Lung (tissue), 12 donors: ENCODE data around the gene MT1G. TPM values are rescaled to one million over a fixed set of nuclear protein-coding genes. Genes with fewer than 3 reads are reported as not detected.

Source experiments
- ATAC-seq: fragments of 200-7000 bp; cut with Tn5 transposase; one replicate; pipeline ENCODE4 v1.9.1; 2020; ENCODE audit warnings: moderate number of reproducible peaks; ENCODE audit not compliant: insufficient read depth, low FRiP score
- DNase-seq, 3 donors: peaks; one replicate each; pipeline ENCODE4 v3.0.0-alpha.2; 2013 to 2017
- H3K27ac ChIP-seq, 2 donors: one replicate each; pipeline ENCODE4 v1.5.1; 2013; ENCODE audit warnings: mild to moderate bottlenecking in 2 of 2, moderate library complexity in 2 of 2, control low read depth in 1 of 2, inconsistent platforms in 1 of 2, low read depth in 1 of 2, low read length in 1 of 2
- H3K27me3 ChIP-seq, 3 donors: one replicate each; pipeline ENCODE4 v1.5.1; 2013; ENCODE audit warnings: low read length in 2 of 3; ENCODE audit not compliant: control insufficient read depth in 3 of 3, insufficient read depth in 3 of 3
- H3K36me3 ChIP-seq, 4 donors: one replicate each; pipeline ENCODE4 v1.5.1; 2013; ENCODE audit warnings: low read length in 4 of 4, mild to moderate bottlenecking in 1 of 4, moderate library complexity in 1 of 4; ENCODE audit not compliant: control insufficient read depth in 4 of 4, insufficient read depth in 4 of 4
- H3K4me1 ChIP-seq, 5 donors: one replicate each; pipeline ENCODE4 v1.5.1; 2013; ENCODE audit warnings: low read length in 5 of 5, mild to moderate bottlenecking in 2 of 5, moderate library complexity in 1 of 5; ENCODE audit not compliant: control insufficient read depth in 5 of 5, insufficient read depth in 5 of 5
- H3K4me3 ChIP-seq: one replicate; pipeline ENCODE4 v1.5.1; 2013; ENCODE audit warnings: mild to moderate bottlenecking, control low read depth, moderate library complexity
- H3K9ac ChIP-seq, 2 donors: one replicate each; pipeline ENCODE4 v1.5.1; 2013; ENCODE audit warnings: low read length in 2 of 2, control low read depth in 1 of 2; ENCODE audit not compliant: insufficient read depth in 1 of 2
- H3K9me3 ChIP-seq, 4 donors: one replicate each; pipeline ENCODE4 v1.5.1; 2013; ENCODE audit warnings: low read length in 3 of 4, mild to moderate bottlenecking in 1 of 4, moderate library complexity in 1 of 4; ENCODE audit not compliant: control insufficient read depth in 4 of 4, insufficient read depth in 3 of 4
- WGBS, 2 donors: extraction: QIAGEN DNeasy Blood & Tissue Kit; methylation state at CpG; one replicate each; pipeline ENCODE4 v1.1.7; 2013; 5-methylcytosine and 5-hydroxymethylcytosine counted together
- polyA plus RNA-seq, 2 donors: library from polyadenylated mRNA; stranded (reverse); fragments of 200-250 nt; gene quantifications; one replicate each; pipeline ENCODE4 v1.2.1, GENCODE V29; 2013
- total RNA-seq, 2 donors: library from RNA; depleted of rRNA in 1 of 2; stranded (reverse); fragments of >200 nt in 1 of 2; gene quantifications; one replicate each; pipeline ENCODE4 v1.2.1, GENCODE V29; 2014 to 2021
- TF ChIP-seq, protein P1 (sequence below): IDR thresholded peaks from 2 replicates; pipeline ENCODE4 v1.5.1; 2012; ENCODE audit warnings: mild to moderate bottlenecking; ENCODE audit errors: control extremely low read depth, extremely low read depth
- donor health status: control.
- donor health status: control.
- donor health status: Bipolar disorder and iron deficiency.
- donor health status: healthy.
- donor health status: DM: yes; HTN: yes; CAD: no.

MT1G gene
- total and polyA plus RNA-seq, 4 donors = 3.5 to 140 (median 78.0) TPM

DNA sequence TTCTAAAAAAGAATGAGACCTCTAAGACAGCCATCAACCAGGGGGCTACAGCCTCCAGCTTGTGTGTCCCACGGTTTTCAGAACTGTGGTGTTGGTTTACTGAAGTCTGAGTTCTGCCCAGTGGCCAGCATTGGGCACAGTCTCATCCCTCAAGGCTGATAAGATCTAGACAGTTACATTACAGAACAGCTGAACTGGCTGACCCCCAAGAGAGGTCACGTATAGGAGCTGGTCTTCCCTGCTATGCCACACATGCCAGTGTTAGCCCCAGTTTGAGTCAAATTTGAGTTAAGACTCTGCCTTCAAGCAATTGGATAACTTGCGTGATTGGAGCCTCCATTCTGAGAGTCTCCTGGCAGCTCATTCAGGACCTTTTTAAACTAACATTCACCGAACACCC, 47.3 kb upstream of the MT1G start:
- H3K4me3 ChIP-seq = no peak overlapping the region
- H3K27ac ChIP-seq = no peak overlapping the region
- H3K36me3 ChIP-seq = no peaks in the 10 kb centered on the region
- no peaks in the 10 kb centered on the region for H3K4me1 ChIP-seq
- WGBS, 2 donors = 80 to 83% methylated on average over 4 of the region's 4 CpGs
- H3K9ac ChIP-seq = no peak overlapping the region
- no peaks in the 10 kb centered on the region for H3K9me3 ChIP-seq
- H3K27me3 ChIP-seq = no peaks in the 10 kb centered on the region
- DNase-seq (no peak), ATAC-seq (no peak)
- TF ChIP-seq, protein P1, sequence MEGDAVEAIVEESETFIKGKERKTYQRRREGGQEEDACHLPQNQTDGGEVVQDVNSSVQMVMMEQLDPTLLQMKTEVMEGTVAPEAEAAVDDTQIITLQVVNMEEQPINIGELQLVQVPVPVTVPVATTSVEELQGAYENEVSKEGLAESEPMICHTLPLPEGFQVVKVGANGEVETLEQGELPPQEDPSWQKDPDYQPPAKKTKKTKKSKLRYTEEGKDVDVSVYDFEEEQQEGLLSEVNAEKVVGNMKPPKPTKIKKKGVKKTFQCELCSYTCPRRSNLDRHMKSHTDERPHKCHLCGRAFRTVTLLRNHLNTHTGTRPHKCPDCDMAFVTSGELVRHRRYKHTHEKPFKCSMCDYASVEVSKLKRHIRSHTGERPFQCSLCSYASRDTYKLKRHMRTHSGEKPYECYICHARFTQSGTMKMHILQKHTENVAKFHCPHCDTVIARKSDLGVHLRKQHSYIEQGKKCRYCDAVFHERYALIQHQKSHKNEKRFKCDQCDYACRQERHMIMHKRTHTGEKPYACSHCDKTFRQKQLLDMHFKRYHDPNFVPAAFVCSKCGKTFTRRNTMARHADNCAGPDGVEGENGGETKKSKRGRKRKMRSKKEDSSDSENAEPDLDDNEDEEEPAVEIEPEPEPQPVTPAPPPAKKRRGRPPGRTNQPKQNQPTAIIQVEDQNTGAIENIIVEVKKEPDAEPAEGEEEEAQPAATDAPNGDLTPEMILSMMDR = no peak

DNA sequence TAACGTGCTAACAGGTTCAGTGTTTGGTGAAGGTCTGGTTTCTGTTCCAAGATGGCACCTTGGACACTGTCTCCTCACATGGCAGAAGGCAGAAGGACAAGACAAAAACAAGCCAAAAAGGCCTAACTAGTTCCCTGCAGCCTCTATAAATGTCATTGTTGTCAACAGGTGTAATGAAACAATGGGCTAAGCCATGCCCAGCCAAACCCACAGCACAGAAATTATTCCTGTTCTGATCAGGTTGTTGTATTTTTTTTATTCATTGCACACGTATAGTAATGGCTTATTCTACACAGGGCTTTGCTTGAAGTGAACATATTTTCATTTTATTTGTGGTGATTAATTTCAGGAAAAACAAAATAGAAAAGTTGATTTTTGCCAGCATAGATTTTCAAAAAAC, 45.9 kb upstream of the MT1G start:
- no peaks in the 10 kb centered on the region for H3K27me3 ChIP-seq
- TF ChIP-seq, protein P1 = no peak
- H3K36me3 ChIP-seq = no peaks in the 10 kb centered on the region
- H3K27ac ChIP-seq = no peak overlapping the region
- H3K4me3 ChIP-seq = no peak overlapping the region
- H3K9me3 ChIP-seq = no peaks in the 10 kb centered on the region
- H3K9ac ChIP-seq = no peak overlapping the region
- DNase-seq = no peak
- 94% methylated on average over 2 of the region's 2 CpGs for WGBS, 2 donors
- ATAC-seq = no peak
- no peaks in the 10 kb centered on the region for H3K4me1 ChIP-seq

DNA sequence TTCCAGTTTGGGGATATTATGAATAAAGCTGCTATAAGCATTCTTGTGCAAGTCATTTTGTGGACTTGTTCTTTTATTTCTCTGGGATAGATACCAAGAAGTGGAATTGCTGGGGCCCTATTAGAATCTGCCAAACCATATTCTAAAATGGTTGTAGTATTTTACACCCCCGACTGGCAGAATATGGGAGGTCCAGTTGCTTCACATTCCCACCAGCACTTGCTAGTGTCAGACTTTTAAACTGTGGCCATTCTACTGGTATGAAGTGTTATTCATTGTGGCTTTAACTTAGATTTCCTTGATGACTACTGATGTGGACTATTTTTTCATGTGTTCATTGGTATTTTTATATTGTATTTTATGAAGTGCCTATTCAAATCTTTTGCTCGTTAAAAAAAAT, 44.0 kb upstream of the MT1G start:
- ATAC-seq (no peak), DNase-seq (no peak)
- WGBS, 2 donors = 91 to 97% methylated on average over 2 of the region's 2 CpGs
- H3K9ac ChIP-seq = no peak overlapping the region
- H3K27ac ChIP-seq = no peak overlapping the region
- H3K4me3 ChIP-seq = no peak overlapping the region
- no peaks in the 10 kb centered on the region for H3K27me3 ChIP-seq
- TF ChIP-seq, protein P1 = no peak
- no peaks in the 10 kb centered on the region for H3K4me1 ChIP-seq
- H3K36me3 ChIP-seq = no peaks in the 10 kb centered on the region
- H3K9me3 ChIP-seq = no peaks in the 10 kb centered on the region

DNA sequence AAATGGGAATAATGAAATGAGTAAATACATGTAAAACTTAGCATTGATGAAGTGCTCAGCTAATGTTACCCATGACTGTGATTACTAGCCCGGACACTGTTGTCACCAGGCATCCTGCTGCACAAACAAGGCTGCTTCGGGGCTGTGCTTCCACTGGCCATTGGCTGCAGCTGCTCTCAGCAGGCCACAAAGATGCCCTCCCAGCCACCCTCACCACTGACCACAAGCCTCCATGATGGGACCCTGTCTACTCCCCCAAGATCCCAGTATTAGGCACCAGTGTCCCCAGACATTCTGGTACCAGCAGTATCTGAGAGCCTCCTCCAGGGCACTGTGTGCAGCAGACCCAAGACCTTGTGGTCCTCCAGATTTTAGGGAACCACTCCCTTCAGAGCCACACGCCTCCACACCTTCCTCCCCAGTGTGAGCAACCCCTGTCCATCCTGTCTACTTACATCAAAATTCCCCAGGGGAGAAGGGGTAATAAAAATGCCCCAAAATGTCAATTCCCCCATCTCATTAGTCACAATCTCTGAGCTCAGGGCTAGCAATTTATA, 42.4 kb upstream of the MT1G start:
- TF ChIP-seq, protein P1 = no peak
- DNase-seq (no peak), ATAC-seq (no peak)
- H3K27ac ChIP-seq = no peak overlapping the region
- H3K4me1 ChIP-seq = no peaks in the 10 kb centered on the region
- no peak overlapping the region for H3K9ac ChIP-seq
- H3K27me3 ChIP-seq = no peaks in the 10 kb centered on the region
- H3K36me3 ChIP-seq = no peaks in the 10 kb centered on the region
- H3K9me3 ChIP-seq = no peaks in the 10 kb centered on the region
- WGBS, 2 donors = 85 to 88% methylated on average over 3 of the region's 3 CpGs
- H3K4me3 ChIP-seq = no peak overlapping the region
